Motor neuron (in vitro differentiated cells): ENCODE results near the gene DSG2. TPM values are rescaled to one million over a fixed set of nuclear protein-coding genes. Genes with fewer than 3 reads are reported as not detected.

Experiments
- ATAC-seq, 8 experiments: fragments of 200-7000 bp; cut with Tn5 transposase; replicated peaks in 6 of 8; 2 replicates each; pipeline ENCODE4 v1.8.0; 2021; ENCODE audit warnings: mild to moderate bottlenecking in 8 of 8, moderate library complexity in 8 of 8
- H3K27ac ChIP-seq, 2 donors: fragments of 250-450 bp; sonication (Bioruptor Pico); 2 replicates each; pipeline ENCODE4 v1.9.0; 2021; ENCODE audit warnings: antibody characterized with exemption in 2 of 2, mild to moderate bottlenecking in 2 of 2, moderate library complexity in 1 of 2
- H3K4me1 ChIP-seq, 2 donors: fragments of 250-450 bp; sonication (Bioruptor Pico); replicated peaks in 1 of 2; 2 replicates each; pipeline ENCODE4 v1.6.1; 2021; ENCODE audit warnings: antibody characterized with exemption in 2 of 2, mild to moderate bottlenecking in 2 of 2, moderate library complexity in 1 of 2
- H3K4me3 ChIP-seq, 5 donors: fragments of 250-450 bp; sonication (Bioruptor Pico); 2 replicates each; pipeline ENCODE4 v1.9.0; 2021; ENCODE audit warnings: antibody characterized with exemption in 5 of 5, mild to moderate bottlenecking in 5 of 5, moderate library complexity in 4 of 5
- WGBS, 10 experiments: fragments of 450-650 bp; shearing (Covaris generic); methylation state at CpG; one replicate each; pipeline ENCODE4 v1.0.0; 2022; 5-methylcytosine and 5-hydroxymethylcytosine counted together
- in situ Hi-C, 9 experiments: fragments of 400-800 bp; cut with MboI; loops; one replicate each; pipeline ENCODE4 v1.15.0; 2021; ENCODE audit warnings: low sequenced_read_pairs in 9 of 9, low pct_unique_long_range_greater_than_20kb in 2 of 9; ENCODE audit not compliant: unreplicated experiment in 9 of 9
- total RNA-seq, 8 experiments: library from RNA; unstranded; fragments of 300-600 nt; gene quantifications; 2 replicates each; pipeline versions ENCODE4 v1.2.3 to v1.2.4, GENCODE V29; 2022

DSG2 gene
- total RNA-seq, 8 experiments from 2014 or later: 0.13 to 21.5 (median 5.8) TPM

DNA sequence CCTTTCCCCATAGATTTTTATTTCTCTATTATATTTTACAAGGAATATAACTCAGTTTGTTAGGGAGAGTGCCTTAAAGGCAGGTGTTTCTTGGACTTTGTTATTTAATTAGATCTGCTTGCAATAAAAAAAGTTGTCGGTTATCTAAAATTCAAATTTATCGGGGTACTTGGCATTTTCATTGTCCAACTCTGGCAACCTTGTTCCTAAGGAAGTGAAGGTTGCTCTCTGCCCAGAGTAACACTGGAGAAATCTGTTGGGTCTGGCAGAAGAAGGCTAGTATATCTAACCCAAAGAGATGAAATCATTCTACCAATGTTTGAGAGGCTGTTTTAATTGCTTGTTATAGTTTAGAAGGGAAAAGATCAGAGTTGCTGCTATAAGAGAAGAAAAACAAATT lies 50.9 kb downstream of the DSG2 start:
- Histone ChIP-seq H3K27ac (no peak overlapping the region), H3K4me1 (no peaks in the 10 kb centered on the region), H3K4me3 (no peak overlapping the region)
- in situ Hi-C loops: no loop called here
- no peak for ATAC-seq
- 58 to 100% (median 97%) methylated on average over 1 to 2 of the region's 2 CpGs for WGBS, 10 experiments

DNA sequence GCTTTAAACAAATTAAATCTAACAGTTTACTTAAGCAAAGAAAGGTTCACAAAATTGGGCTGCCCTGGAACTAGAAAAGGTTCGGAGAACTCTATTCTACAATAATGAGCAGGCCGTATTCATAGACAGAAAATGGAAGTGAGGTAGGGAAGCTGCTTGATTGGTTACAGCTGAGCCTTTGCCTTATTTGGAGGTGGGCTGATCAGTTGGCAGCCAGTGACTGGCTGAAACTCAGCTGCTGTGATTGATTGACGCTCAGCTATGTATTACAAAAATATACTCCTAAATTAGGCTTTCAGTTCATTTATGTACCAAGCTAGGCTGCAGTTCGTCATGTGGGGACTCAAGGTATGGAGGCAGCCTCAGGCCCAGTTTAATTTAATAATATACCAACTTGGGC lies 51.4 kb downstream of the DSG2 start:
- 41 to 100% (median 93%) methylated on average over 2 to 4 of the region's 4 CpGs; no CpG with 5 or more reads in 1 of the 10 experiments for WGBS, 10 experiments
- in situ Hi-C loops: no loop called here
- H3K27ac ChIP-seq: no peak overlapping the region
- H3K4me3 ChIP-seq: no peak overlapping the region
- H3K4me1 ChIP-seq: no peaks in the 10 kb centered on the region
- peak in 1 of 8 experiments; percentile 52 for ATAC-seq

DNA sequence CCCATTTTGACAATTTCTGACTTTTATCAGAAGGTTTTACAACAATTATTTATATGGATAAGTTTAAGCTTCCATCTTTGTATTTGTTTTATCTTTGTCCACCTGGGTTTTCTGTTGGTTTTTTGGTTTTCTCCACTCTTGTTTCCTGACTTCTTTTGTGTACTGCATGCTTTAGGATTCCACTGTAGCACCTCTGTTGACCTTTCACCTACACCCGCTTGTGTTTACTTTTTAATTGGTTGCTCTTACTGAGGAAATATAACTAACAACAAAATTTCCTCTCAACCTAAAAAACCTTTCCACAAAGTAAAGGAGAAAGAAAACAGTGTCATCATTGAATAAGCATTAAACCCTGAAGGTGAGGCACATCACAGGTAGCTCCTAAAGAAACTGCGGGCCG lies 53.9 kb downstream of the DSG2 start:
- Histone ChIP-seq H3K4me1 (no peaks in the 10 kb centered on the region), H3K27ac (no peak overlapping the region), H3K4me3 (no peak overlapping the region)
- in situ Hi-C loops: loop anchor here in 5 of 9 experiments (10.0 to 25.0 kb wide), 5 partner anchors 160 to 435 kb away; no protein-coding TSS in a partner anchor
- WGBS, 10 experiments: 80 to 100% (median 97%) methylated on average over 1 to 3 of the region's 3 CpGs; no CpG with 5 or more reads in 1 of the 10 experiments
- no peak for ATAC-seq

DNA sequence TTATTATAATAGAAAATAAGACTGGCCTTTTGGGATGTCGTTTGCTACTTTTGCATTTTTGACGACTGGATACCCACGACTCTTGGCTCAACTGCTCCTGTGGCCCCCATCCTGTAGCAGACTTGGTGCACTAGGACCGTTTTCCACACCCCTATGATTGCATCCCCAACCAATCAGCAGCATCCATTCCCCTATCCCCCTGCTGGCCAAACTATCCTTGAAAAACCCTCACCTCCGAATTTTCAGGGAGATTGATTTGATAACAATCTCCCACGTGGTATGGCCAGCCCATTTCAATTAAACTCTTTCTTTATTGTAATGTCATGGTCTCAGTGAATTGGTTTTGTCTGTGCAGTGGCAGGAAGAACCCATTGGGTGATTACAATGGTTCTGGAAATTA lies 55.8 kb downstream of the DSG2 start:
- no peaks in the 10 kb centered on the region for H3K4me1 ChIP-seq
- H3K27ac ChIP-seq: no peak overlapping the region
- in situ Hi-C loops: loop anchor here in 5 of 9 experiments (10.0 to 25.0 kb wide), 5 partner anchors 159 to 434 kb away; no protein-coding TSS in a partner anchor
- 0 to 100% (median 33%) methylated on average over 1 to 6 of the region's 6 CpGs; no CpG with 5 or more reads in 2 of the 10 experiments for WGBS, 10 experiments
- H3K4me3 ChIP-seq: no peak overlapping the region
- ATAC-seq: peak in 1 of 8 experiments; percentile 16

DNA sequence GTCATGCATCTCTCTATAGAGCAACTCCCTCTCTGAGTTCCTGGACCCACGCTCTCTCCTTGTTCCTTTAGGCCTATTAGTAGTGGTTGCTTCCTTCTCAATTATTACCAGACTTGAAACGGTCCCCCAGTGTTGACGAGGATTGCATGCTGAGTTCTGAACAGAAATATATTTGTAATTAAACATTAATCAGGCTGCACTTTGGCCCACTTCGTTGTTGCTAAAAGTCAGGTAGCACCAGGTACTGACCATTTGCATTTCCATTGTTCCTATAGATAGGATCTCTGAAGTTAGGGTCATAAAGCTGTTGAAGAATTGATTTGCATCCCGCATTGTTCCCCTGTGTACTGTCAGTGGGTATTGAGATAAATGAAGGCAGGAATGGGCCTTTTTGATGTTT lies 56.8 kb downstream of the DSG2 start:
- ATAC-seq: no peak
- in situ Hi-C loops: loop anchor here in 5 of 9 experiments (10.0 to 25.0 kb wide), 5 partner anchors 158 to 433 kb away; no protein-coding TSS in a partner anchor
- H3K4me1 ChIP-seq: no peaks in the 10 kb centered on the region
- H3K4me3 ChIP-seq: no peak overlapping the region
- 19 to 70% (median 41%) methylated on average over 1 to 5 of the region's 5 CpGs; no CpG with 5 or more reads in 1 of the 10 experiments for WGBS, 10 experiments
- no peak overlapping the region for H3K27ac ChIP-seq

DNA sequence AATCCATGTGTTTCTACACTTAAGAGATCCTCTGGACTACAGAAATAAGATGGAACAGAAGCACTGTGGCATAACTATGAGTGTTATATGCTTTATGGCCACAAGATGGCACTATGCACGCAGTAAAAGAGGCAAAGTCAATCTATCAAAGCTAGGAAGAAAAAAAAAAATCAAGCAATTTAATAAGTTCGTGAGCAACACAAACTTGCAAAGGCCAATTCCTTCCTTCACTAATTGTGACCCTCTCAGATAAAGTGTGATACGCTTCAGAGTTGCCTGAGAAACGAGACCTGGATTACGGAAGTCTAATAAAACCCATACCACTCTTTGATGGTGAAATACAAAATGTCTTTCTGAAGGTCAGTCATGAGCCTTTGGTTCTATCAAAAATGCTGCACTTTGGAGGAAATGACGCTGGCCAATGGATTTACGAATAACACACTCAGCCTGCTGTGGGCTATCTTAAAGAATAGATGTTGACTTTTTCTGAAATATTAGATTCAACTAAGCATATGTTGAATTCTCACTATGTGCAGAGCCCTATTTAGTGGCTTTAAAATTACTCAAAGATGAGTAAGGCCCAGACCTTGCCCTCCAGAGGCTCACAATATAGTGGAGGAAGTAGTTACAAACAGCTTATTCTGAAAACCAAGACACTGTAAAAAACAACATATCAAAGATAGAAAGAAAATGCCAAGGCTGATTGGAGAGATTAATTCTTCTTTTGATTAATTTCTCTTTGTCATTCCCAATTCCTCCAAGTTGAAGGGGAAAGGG lies 58.2 kb downstream of the DSG2 start:
- in situ Hi-C loops: loop anchor here in 5 of 9 experiments (10.0 to 25.0 kb wide), 5 partner anchors 156 to 431 kb away; no protein-coding TSS in a partner anchor
- 0 to 38% (median 18%) methylated on average over 2 to 7 of the region's 7 CpGs; no CpG with 5 or more reads in 2 of the 10 experiments for WGBS, 10 experiments
- Histone ChIP-seq H3K27ac (no peak overlapping the region), H3K4me1 (no peaks in the 10 kb centered on the region), H3K4me3 (no peak overlapping the region)
- peak; percentile 50 to 80 (median 66) for ATAC-seq

DNA sequence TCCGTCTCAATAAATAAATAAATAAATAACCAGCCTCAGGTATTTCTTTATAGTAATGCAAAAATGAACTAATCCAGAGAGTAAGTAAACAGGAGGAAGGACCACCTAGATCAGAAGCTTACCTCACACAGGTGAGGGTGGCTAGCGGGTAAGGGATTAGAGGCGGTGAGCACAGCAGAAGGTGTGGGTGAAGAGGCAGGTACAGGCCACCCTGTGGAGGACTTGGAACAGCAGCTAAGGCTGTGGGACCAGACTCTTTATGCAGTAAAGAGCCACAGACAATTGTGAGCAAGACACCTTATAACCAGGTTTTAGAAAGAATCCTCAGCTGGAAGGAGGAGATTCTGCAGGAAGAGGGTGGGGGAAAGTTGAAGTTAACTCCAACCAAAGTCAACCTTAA lies 59.5 kb downstream of the DSG2 start:
- no peaks in the 10 kb centered on the region for H3K4me1 ChIP-seq
- ATAC-seq: no peak
- in situ Hi-C loops: loop anchor here in 5 of 9 experiments (10.0 to 25.0 kb wide), 5 partner anchors 155 to 430 kb away; no protein-coding TSS in a partner anchor
- H3K4me3 ChIP-seq: no peak overlapping the region
- 82 to 92% (median 90%) methylated on average over 2 to 3 of the region's 3 CpGs; no CpG with 5 or more reads in 6 of the 10 experiments for WGBS, 10 experiments
- no peak overlapping the region for H3K27ac ChIP-seq

DNA sequence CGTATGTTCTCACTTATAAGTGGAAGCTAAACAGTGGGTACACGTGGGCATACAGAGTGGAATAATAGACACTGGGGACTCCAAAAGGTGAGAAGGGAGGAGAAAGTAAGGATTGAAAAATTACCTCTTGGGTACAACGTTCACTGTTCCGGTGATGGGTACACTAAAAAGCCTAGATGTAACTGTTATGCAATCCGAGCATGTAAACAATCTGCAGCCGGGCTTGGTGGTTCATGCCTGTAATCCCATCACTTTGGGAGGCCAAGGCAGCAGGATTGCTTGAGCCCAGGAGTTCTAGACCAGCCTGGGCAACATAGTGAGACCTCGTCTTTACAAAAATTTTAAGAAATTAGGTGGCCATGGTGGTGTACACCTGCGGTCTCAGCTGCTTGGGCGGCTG lies 60.6 kb downstream of the DSG2 start:
- peaks cover 0 to 6% of the 10 kb centered on the region in 2 donors for H3K4me1 ChIP-seq
- 37 to 100% (median 88%) methylated on average over 1 to 8 of the region's 9 CpGs; no CpG with 5 or more reads in 2 of the 10 experiments for WGBS, 10 experiments
- ATAC-seq: no peak
- H3K27ac ChIP-seq: no peak overlapping the region
- H3K4me3 ChIP-seq: no peak overlapping the region
- in situ Hi-C loops: loop anchor here in 5 of 9 experiments (10.0 to 25.0 kb wide), 5 partner anchors 154 to 429 kb away; no protein-coding TSS in a partner anchor

DNA sequence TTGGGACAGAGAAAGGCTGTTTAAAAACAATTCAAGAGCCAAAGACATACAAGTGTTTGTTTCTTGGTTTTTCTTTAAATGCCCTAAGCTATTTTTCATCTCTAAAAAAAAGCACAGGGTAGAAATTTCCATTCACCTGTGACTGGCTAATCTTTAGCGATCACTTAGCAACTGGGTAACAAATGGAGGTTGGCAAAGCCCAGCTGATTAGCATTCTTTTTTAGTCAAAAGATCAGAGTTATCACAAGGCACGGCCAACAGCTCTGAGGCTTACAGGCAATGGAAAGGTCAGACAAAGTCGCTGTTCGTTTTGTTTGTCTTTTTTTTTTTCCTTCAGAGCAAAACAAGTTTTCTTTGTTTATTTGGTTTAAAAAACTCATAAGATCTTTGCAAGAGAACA lies 64.7 kb downstream of the DSG2 start:
- peaks cover 0 to 6% of the 10 kb centered on the region in 2 donors for H3K4me1 ChIP-seq
- H3K27ac ChIP-seq: no peak overlapping the region
- ATAC-seq: peak in 1 of 8 experiments; percentile 64
- WGBS, 10 experiments: 15 to 63% (median 50%) methylated on average over 1 to 4 of the region's 4 CpGs; no CpG with 5 or more reads in 1 of the 10 experiments
- in situ Hi-C loops: loop anchor here in 5 of 9 experiments (25.0 kb wide), 4 partner anchors 150 to 425 kb away; no protein-coding TSS in a partner anchor
- H3K4me3 ChIP-seq: no peak overlapping the region

DNA sequence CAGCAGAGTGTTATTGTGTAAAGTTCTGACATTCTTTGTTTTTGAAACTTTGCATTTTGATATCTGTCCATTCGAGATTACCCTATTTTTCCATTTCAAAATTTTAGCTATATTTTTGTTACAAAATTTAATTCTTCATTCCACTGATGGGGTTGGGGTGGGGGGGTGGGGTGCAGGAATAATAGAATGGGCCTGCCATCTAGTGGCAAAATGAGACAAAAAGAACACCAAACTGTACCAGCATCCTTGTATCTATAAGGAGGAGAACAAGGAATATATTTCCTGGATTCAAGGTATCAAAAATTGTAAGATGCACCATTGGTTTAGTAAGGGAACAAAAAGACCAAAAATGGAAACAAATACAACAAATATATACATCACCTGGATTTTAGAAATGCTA lies 65.8 kb downstream of the DSG2 start:
- no peak for ATAC-seq
- peaks cover 0 to 6% of the 10 kb centered on the region in 2 donors for H3K4me1 ChIP-seq
- in situ Hi-C loops: loop anchor here in 5 of 9 experiments (25.0 kb wide), 4 partner anchors 149 to 424 kb away; no protein-coding TSS in a partner anchor
- H3K4me3 ChIP-seq: no peak overlapping the region
- no peak overlapping the region for H3K27ac ChIP-seq
- 0 to 63% (median 0%) methylated on average over 1 of the region's 1 CpG; no CpG with 5 or more reads in 3 of the 10 experiments for WGBS, 10 experiments

DNA sequence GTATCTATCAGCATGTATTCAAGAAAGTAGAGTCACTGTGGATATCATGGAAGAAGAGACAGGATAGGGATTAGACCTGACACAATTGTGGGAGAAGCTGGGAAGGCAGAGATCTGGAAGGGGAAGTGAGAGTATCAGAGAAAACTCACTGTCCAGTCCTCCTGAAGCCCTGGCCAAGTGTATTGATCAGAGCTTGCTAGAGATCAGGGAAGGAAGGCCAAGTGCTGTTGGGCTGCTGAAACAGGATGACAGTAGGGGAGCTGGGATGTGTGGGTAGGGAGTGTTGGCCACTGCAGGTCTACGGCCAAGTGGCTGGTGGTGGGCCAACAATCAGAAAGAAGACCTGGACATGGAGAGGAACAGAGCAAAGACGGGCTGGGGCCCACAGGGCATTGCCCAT lies 67.4 kb downstream of the DSG2 start:
- ATAC-seq: peak in 1 of 8 experiments; percentile 12
- in situ Hi-C loops: loop anchor here in 5 of 9 experiments (25.0 kb wide), 4 partner anchors 147 to 422 kb away; no protein-coding TSS in a partner anchor
- H3K27ac ChIP-seq: no peak overlapping the region
- peaks cover 0 to 6% of the 10 kb centered on the region in 2 donors for H3K4me1 ChIP-seq
- WGBS, 10 experiments: 20 to 100% (median 100%) methylated on average over 1 to 2 of the region's 2 CpGs; no CpG with 5 or more reads in 5 of the 10 experiments
- H3K4me3 ChIP-seq: no peak overlapping the region

DNA sequence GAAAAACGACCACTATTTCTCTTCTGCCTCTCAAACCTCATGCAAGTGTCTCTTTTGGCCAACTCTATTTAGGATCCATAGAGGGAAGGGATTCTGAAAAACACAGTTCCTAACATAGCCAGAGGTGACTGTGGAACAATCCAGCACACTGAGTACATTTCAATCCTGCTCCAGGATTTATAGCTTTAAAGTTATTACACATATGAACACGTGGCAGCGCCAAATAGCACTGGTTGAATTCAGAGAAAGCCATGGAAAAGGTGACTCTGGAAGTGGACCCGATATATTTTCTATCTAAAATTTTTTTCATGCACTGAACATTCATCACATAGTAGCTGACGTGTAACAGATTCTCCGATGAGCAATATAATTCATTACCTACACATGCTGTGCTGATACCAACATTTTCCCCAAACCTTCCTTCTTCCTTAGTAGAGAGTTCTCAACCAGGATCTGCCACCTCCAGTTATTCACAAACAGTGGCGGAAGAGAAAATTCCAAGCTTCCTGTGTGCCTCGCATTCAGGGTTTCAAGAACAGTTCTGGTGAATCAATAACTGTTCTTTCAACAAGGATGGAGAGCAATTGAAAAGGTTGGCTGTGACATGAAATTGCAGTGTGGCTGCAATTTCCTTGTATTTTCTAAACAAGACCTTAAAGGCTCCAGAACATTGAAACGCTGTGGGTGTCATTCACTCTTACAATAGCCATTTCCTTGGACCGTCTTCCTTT lies 68.0 kb downstream of the DSG2 start:
- no peak for ATAC-seq
- H3K4me1 ChIP-seq: peaks cover 0 to 6% of the 10 kb centered on the region in 2 donors
- no peak overlapping the region for H3K4me3 ChIP-seq
- 42 to 90% (median 73%) methylated on average over 2 to 9 of the region's 10 CpGs; no CpG with 5 or more reads in 1 of the 10 experiments for WGBS, 10 experiments
- in situ Hi-C loops: loop anchor here in 5 of 9 experiments (25.0 kb wide), 4 partner anchors 146 to 421 kb away; no protein-coding TSS in a partner anchor
- no peak overlapping the region for H3K27ac ChIP-seq
